ENCODE measurements around the gene GLB1L2.

- TF ChIP-seq ZNF274 (IDR thresholded peaks at IDR 0.05; ENCODE audit: low read depth, low read length) (no peak), SUZ12 (IDR thresholded peaks at IDR 0.05; ENCODE audit: extremely low read depth, insufficient read depth, insufficient read length) (no peak), YY1 (IDR thresholded peaks at IDR 0.05; ENCODE audit: insufficient read depth, insufficient read length) (no peak)
These were observed 18.6 kb downstream of the GLB1L2 start for GRCh38 chr11:134350381-134350780.
